HS-5 (cell line): ENCODE results near the gene RNF224.
"Not testable (repeated sequence)": the region's sequence is repeated elsewhere in the genome, so short reads cannot be mapped to it uniquely, and the experiment has no call there.

Source experiments
- DNase-seq: peaks from one replicate; pipeline ENCODE4 v3.0.0-alpha.2; 2012; ENCODE audit warnings: low read depth

RNF224 gene

DNA sequence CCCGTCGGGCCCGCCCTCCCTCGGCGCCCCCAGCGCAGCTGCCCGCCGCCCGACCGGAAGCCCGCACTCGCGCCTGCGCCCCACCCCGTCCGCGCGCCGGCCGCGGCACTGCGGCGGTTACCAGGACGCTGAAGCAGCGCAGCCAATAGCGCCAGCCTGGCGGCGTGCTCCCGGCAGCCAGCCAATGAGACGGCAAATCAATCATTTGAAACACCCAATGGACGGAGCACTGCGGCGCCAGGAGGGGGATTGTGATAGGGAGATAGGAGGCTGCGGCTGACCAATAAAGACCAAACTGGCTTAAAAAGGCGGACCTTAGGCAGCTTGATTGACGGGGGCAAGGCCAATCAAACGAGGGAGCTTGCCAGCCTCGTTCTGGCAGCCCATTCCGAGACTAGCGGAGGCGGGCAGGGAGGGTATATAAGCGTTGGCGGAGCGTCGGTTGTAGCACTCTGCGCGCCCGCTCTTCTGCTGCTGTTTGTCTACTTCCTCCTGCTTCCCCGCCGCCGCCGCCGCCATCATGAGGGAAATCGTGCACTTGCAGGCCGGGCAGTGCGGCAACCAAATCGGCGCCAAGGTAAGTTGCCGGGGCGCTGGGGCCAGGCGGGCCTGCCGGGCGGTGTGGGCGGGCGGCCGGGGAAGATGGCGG lies 13.7 kb downstream of the RNF224 start, which contains the start of gene TUBB4B:
Gene TUBB4B (plus strand): TSS at position 447 of the 649 bp plus-strand sequence. CDS start 74 bp downstream, at position 521.
- peak; percentile 100 for DNase-seq

DNA sequence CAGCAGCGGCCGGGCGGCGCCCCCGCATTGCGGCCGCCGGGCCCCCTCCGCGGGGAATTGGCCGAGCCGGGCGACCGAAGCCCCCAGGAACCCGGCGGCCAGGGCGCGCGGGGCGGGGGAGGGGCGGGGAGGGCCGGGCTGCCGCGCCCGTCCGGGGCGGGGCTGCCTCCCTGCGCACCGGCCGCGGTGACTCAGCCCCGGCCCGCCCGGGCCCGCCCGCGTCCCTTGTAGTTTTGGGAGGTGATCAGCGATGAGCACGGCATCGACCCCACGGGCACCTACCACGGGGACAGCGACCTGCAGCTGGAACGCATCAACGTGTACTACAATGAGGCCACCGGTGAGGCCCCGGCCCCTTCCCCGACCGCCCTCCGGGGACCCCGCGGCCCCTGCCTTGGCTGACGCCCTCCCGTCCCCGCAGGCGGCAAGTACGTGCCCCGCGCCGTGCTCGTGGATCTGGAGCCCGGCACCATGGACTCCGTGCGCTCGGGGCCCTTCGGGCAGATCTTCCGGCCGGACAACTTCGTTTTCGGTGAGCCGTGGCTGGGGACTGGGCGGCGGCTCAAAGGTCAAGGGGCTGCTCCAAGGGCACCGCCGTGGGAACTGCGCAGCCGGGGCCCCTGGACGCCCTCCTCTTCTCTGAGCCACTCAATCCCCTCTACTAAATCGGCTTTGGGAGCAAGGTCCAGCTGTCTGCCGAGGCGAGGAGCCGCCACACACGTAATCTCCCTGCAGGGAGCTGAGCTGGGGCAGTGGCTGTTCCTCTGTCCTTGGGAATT lies 14.4 kb downstream of the RNF224 start:
- DNase-seq, result no peak

DNA sequence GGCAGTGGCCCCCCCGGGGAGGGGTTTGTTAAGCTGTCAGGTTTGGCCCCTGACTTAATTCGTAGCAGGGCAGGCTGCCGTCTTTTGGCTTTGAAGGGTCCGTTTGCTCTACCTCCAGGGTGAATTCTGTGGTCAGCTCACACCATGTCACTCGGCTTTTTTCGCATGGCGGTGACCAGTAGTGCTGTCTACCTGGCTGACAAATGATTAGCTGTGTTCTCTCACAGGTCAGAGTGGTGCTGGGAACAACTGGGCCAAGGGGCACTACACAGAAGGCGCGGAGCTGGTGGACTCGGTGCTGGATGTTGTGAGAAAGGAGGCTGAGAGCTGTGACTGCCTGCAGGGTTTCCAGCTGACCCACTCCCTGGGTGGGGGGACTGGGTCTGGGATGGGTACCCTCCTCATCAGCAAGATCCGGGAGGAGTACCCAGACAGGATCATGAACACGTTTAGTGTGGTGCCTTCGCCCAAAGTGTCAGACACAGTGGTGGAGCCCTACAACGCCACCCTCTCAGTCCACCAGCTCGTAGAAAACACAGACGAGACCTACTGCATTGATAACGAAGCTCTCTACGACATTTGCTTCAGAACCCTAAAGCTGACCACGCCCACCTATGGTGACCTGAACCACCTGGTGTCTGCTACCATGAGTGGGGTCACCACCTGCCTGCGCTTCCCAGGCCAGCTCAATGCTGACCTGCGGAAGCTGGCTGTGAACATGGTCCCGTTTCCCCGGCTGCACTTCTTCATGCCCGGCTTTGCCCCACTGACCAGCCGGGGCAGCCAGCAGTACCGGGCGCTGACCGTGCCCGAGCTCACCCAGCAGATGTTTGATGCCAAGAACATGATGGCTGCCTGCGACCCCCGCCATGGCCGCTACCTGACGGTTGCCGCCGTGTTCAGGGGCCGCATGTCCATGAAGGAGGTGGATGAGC lies 15.2 kb downstream of the RNF224 start:
- DNase-seq, result no peak

DNA sequence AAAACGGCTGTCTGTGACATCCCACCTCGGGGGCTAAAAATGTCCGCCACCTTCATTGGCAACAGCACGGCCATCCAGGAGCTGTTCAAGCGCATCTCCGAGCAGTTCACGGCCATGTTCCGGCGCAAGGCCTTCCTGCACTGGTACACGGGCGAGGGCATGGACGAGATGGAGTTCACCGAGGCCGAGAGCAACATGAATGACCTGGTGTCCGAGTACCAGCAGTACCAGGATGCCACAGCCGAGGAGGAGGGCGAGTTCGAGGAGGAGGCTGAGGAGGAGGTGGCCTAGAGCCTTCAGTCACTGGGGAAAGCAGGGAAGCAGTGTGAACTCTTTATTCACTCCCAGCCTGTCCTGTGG lies 15.9 kb downstream of the RNF224 start:
- not testable (repeated sequence) for DNase-seq

DNA sequence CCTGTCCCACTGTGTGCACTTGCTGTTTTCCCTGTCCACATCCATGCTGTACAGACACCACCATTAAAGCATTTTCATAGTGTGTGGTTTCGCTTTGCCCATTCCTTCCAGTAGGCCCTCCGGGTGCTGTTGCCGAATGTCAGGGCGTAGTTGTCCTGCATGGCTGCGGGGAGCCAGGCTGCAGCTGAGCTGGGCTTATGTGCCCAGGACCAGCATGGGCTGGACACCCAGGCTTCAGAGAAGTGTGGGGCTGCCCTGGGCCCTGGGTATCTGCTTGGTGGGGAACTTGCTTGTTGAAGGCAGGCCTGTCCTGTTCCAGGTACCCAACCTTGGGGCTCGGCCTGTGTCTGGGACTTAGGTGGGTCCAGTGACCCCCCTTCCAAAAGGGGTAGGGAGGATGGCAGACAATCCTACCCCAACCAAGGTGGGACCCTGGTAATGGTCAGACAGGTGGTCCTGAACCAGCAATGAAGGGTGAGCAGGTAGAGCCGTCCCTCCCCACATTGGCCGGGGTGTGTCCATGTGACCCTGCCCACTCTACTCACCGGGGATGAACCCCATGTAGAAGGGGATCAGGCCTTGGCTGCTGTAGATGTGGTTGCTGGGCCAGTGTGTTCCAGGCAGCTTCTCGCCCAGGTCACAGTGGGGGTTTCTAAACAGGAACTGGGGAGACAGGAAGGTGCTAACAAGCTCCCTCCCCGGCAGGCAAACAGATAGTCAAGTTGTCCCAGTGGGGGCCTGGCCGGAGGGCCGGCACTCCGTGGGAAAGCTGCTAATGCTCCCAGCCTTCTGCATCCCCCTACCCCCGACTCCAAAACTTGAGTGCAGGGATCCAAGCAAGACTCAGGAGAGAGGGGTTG lies 16.6 kb downstream of the RNF224 start:
- DNase-seq, result no peak

DNA sequence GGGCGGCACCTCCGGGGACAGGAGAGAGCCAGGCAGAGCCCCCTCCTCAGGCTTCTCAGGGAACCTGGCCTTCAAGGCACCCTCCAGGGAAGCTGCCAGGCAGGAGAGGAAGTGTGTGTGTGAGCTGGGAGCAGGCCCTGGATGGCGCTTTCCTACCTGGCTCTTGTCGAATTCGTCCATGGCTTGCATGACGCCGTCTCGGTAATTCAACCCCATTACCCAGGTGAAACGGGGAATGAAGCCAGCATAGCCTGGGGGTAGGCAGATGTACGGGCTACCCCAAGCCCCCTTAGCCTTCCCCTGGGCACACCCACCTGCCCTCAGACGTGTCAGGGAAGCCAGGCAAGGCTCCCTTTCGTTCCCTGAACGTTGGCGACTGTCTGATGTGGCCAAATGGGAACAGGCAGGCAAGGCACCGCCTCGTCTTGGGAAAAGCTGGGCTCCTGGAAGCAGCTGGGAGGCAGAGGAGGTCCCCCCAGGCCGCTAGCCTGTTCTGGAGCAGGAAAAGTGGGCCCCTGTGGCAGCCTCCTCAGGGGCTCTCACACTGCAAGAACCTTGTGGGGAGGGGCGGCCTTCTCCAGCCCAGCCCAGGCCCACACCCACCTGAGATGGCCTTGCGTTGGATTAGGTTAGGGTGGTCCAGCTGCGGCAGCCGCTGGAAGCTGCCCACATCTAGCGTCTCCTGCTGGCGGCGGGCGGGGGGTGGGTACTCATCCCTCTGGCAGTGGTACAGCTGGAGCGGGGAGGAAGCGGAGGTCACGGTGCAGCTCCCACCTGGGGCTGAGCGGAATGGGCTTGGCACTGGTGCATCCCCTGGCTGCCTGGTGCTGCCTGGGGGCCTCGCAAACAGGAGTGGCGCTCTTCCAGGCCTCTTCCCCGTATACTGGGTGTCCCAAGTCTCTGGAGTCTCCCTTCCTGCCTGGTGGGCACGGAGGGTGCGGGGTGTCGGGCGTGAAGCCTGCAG lies 17.5 kb downstream of the RNF224 start:
- DNase-seq, result no peak

DNA sequence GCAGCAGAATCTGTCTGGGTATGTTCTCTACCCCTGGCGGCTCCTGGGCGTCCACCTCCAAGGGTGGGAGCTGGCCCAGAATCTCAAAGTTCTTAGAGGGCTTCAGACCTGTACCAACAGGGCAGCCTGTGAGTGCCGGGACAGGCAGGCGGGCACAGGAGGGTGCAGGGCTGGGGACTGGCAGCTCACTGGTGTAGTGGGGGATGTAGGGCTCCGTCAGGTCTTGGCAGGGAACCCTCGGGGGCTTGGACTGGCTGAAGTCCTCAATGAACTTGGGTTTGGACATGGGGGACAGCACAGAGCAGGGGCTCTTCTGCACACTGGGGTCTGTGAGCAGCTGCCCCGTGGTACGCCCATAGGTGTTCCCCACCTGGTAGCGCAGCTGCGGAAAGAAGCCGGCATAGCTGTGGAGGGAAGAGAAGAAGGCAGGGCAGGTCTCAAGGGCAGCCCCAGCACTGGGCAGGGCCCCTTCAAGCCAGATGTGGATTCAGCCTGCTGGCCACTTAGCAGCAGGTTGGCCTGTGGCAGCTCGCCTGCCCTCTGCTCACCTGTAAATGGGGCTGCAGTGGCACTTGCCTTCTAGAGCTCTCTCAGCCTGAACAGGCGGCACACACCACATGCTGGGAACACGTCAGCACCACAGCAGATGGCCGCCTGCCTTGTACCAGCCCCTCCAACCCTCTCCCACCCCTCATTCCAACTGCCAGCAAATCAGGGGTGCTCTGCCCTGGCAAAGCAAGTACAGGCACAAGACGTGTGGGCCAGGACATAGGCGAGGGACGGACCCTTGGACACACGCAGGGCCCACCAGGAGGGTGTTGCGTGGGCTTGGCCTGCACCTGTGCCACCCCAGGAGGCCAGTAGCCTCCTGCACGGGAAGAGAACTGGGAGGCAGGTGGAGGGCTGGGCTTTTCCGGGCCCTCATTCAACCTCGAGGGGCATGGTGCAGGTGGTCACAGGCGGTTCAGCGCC lies 18.4 kb downstream of the RNF224 start:
- DNase-seq, result no peak

DNA sequence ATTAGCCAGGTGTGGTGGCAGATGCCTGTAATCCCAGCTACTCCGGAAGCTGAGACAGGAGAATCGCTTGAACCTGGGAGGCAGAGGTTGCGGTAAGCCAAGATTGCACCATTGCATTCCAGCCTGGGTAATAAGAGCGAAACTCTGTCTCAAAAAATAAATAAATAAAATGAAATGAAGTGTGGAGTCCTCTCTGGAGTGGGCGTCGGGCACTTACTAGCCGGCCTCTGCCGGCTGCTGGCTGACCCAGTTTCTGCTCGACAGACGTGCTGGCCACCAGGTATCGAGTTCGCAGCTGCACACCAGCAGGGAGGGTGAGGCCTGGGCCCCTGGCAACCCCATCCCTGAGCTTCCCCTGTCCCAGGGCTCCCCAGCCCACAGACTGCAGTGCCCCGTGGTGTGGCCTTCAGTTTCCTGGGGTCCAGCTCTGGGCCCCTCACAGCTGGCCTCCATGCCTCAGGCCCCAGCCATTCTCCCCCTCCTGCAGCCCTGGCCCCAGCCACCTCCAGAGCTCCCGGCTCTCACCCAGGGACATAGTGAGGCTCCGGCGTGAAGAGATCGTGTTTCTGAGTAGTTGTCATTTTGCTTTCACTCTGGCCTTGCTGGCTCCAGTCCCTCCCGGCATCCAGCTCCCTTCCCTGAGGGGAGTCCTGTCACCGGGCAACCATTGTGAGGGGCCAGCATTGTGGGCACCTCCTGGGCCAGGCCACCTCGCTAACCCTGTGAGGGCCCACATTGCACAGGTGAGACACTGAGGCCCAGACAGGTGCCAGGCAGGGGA lies 20.0 kb downstream of the RNF224 start:
- no peak for DNase-seq

DNA sequence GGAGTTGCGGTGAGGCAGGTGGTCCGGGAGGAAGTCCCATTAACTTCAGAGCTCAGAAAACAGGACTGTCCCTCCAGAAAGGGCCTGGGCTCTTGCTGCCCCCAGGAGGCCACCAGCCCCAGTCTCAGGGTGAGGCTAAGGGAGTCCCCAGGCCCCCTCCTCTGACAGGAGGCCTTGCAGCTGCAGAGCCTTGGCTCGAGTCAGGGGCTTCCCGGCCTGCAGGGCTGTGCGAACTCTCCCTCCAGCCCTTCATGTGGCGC lies 20.5 kb downstream of the RNF224 start:
- DNase-seq, result no peak

DNA sequence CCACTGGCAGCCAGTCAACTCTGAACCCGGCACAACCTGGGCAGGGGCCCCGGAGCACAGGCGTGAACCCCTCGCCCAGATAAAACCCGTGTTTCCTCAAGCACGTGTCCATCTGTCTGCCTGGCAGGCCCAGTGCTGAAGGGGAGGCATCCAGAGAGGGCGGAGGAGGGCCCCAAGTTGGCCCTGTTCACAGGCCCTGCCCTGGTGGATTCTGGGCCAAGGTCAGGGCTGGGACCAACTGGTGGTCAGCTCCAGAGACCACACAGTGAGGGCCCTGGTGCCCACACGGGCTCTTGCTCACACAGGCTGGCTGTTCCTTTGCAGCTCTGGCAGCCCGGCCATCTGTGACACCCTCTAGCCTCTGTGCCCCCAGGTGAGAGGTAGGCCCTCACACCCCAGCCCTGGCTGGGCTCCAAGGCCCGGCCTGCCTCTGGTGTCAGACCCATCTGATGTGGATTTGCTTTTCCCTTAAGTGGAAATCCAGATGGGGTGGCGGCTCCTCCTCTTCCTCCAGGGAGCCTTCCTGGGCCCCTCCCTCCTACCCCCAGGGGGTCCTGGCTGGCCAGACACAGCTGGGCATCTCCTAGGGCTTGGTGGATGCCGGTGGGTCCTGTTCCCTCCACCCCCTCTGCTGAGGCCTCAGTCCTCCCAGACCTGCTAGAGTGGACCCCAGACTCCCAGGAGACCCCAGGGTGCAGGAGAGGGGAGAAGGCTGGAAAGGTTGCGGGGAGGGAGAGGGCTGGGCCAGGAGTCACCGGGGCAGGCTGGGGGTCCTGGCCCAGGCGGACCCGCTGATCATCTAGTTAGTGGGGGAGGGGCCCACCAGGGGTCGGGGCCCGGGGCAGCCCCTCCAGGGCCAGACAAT lies 23.3 kb downstream of the RNF224 start:
- DNase-seq, result no peak

DNA sequence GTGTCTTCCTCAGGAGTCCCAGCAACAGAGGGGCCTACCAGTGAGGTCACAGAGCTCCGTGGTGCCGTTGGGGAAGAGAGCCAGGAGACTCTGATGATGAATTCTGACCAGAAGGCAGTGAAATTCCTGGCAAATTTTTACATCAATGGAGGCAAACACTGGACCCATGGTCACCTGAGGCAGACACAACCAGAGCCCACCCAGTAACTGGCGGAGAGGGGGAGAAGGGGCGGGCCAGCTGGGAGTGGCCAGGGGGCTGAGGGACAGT lies 23.8 kb downstream of the RNF224 start, which contains the start of gene STPG3:
Gene STPG3 (plus strand): TSS at position 93 of the 268 bp plus-strand sequence. CDS start 1 bp downstream, at position 94.
- no peak for DNase-seq

DNA sequence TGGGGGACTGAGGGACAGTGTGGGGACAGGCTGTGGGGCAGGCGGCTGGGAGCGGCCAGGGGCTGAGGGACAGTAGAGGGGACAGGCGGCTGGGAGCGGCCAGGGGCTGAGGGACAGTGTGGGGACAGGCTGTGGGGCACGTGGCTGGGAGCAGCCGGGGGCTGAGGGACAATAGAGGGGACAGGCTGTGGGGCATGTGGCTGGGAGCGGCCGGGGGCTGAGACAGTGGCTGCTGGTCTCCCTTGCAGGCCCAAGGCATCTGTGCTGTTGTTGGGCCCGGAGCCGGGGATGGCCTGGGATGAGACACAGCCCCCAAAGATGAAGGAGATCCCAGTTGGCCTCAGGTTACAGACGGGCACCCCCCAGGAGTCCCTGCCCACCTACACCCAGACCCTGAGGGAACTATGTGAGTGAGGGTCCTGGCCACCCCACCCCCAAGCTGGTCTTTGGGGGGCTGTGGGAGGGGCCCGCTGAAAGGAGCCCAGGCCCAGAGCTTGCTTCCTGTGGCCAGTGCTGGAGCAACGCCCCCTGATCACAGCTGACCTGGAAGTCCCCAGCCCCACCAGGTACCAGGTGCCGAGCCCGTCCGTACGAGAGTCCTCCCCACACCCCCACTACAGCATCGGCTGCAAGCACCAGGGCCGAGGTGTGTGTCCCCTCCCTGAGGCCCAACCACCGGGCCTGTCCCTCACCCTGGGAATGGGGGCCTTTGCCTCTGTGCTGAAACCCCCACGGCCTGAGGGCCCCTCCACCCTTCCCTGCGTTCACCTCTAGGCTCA lies 24.4 kb downstream of the RNF224 start:
- no peak for DNase-seq

DNA sequence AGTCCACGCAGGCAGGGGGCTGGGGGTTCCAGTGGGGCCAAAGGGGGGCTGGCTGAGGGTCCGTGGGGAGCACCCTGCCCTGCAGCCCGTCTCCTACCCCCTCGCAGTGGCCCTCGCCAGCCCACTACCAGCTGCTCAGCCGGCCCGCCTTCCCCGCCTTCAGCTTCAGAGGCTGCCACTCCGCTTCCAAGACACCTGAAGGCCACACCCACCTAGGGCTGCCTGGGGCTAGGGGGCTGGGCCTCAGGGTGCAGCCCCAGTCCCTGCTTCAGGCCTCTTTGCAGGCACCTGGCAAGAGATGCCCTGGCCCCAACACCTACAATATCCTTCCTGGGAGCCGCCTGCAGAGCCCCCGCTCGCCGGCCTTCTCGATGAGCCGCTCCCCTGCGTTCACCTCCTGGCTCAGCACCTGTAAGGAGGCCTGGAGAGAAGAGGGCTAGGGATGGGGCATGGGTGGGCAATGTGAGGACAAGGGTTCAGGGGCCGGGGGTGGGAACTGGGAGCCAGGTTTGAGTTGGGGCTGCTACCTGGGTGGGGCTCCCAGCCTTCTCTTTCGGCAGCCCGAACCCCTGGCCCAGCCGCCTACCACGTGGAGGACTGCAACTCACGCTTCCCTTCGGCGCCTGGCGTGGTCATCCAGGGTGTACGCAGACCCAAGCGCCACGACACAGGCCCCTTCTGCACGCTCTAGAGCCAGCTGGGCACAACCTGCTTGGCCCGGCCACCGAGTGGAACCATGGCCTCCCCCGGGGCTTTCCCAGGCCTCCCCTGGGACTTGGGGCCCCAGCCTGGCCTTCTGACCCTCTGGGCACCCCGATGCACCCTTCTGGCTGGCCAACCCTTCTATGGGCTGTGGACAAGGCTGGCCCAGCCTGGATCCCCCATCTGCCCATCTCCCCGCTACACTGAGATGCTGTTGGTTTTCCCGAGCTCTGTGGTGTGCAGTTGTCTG lies 25.5 kb downstream of the RNF224 start:
- no peak for DNase-seq

DNA sequence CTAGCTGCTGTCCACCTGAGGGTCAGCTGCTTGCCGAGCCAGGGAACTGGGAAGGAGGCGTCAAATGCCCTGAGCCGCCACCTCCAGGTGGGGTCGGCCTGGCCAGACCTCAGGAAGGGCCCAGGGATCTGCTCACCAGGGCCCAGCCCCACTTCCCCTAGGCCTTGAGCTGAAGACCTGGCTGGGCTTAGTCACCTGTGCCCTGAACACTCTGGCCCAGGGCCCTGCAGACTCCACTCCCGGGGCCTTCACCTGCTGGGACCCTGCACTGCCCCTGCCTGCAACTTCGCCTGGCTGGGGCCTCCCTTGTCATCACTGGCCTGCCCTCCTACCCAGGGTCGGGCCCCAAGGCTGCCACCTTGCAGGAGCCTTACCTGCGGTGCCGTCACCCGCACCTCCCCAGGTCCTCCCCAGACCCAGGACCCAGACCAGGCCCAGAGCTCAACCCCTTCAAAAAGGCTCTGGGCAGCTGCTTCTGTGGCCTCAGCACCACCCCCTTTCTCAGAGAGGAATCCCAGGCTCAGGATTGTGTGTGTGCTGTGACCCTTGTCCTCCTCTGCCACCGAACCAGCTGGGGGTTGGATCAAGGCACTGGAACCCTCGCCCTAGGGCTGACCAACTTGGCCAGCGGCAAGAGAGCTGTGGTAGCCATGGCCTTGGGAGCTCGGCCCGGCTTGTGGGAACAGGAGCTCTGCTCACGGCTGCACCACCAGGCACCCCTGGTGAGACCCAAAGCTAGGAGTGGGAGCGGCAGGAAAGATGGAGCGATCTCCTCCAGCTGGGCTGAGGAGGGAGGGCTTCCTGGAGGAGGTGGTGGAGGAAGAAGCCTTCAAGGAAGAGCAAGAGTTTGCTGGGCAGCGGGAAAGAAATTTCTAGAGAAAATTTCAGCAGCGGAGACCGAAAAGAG lies 26.7 kb downstream of the RNF224 start:
- no peak for DNase-seq
